Progenitor cell of endocrine pancreas (in vitro differentiated cells): ENCODE data around the gene TCTN2. TPM values are rescaled to one million over a fixed set of nuclear protein-coding genes. Genes with fewer than 3 reads are reported as not detected.

ENCODE experiments used
- DNase-seq: peaks from one replicate; pipeline ENCODE4 v3.0.0; 2021; ENCODE audit warnings: low spot score; ENCODE audit not compliant: unreplicated experiment
- H3K27ac Mint-ChIP-seq: 2 replicates; pipeline ENCODE4 v1.8.0; 2021; ENCODE audit warnings: mild to moderate bottlenecking, moderate library complexity, mixed read lengths
- H3K27me3 Mint-ChIP-seq: 2 replicates; pipeline ENCODE4 v1.8.0; 2021; ENCODE audit warnings: mixed read lengths
- H3K36me3 Mint-ChIP-seq: 2 replicates; pipeline ENCODE4 v1.8.0; 2022; ENCODE audit warnings: mixed read lengths; ENCODE audit not compliant: insufficient read depth
- H3K4me1 Mint-ChIP-seq: 2 replicates; pipeline ENCODE4 v1.8.0; 2021; ENCODE audit warnings: low read depth, mixed read lengths
- H3K4me3 Mint-ChIP-seq: 2 replicates; pipeline ENCODE4 v1.8.0; 2021; ENCODE audit warnings: low read depth, mild to moderate bottlenecking, moderate library complexity, mixed read lengths
- H3K9me3 Mint-ChIP-seq: 2 replicates; pipeline ENCODE4 v1.8.0; 2021; ENCODE audit warnings: low read depth, mixed read lengths
- CTCF ChIP-seq: fragments of 200-600 bp; sonication (generic); IDR thresholded peaks from one replicate; pipeline ENCODE4 v1.5.0; 2021; ENCODE audit warnings: antibody characterized with exemption, mild to moderate bottlenecking; ENCODE audit not compliant: unreplicated experiment
- total RNA-seq: library from RNA; stranded (reverse); gene quantifications from 2 replicates; pipeline ENCODE4 v1.2.1, GENCODE V29; 2021

The TCTN2 gene
- total RNA-seq, 1 donor from 2014 or later = 37.6 TPM

- H3K9me3 Mint-ChIP-seq = no peaks in the 10 kb centered on the region
- H3K27ac Mint-ChIP-seq = no peak overlapping the region
- H3K27me3 Mint-ChIP-seq = no peaks in the 10 kb centered on the region
- TF ChIP-seq CTCF = no peak
- H3K36me3 Mint-ChIP-seq = peaks cover 19% of the 10 kb centered on the region
- no peak overlapping the region for H3K4me3 Mint-ChIP-seq
- no peaks in the 10 kb centered on the region for H3K4me1 Mint-ChIP-seq
- DNase-seq = no peak
Measured at GRCh38 chr12:123750159-123750656, 79.3 kb downstream of the TCTN2 start.

GRCh38 chr12:123752046-123752445 is 81.1 kb downstream of the TCTN2 start:
- Mint-ChIP-seq H3K4me1 (no peaks in the 10 kb centered on the region), H3K27ac (no peak overlapping the region), H3K36me3 (peaks cover 18% of the 10 kb centered on the region), H3K9me3 (no peaks in the 10 kb centered on the region), H3K27me3 (no peaks in the 10 kb centered on the region), H3K4me3 (no peak overlapping the region)
- no peak for DNase-seq
- TF ChIP-seq CTCF = no peak

GRCh38 chr12:123754041-123754772 is 83.3 kb downstream of the TCTN2 start:
- no peak for TF ChIP-seq CTCF
- Mint-ChIP-seq H3K27ac (no peak overlapping the region), H3K36me3 (peaks cover 18% of the 10 kb centered on the region), H3K4me3 (no peak overlapping the region), H3K27me3 (no peaks in the 10 kb centered on the region), H3K9me3 (no peaks in the 10 kb centered on the region), H3K4me1 (no peaks in the 10 kb centered on the region)
- DNase-seq = no peak

GRCh38 chr12:123757561-123757960 is 86.6 kb downstream of the TCTN2 start:
- Mint-ChIP-seq H3K27me3 (peaks cover 1% of the 10 kb centered on the region), H3K27ac (no peak overlapping the region), H3K4me3 (no peak overlapping the region), H3K36me3 (peaks cover 13% of the 10 kb centered on the region), H3K4me1 (peaks cover 1% of the 10 kb centered on the region), H3K9me3 (no peaks in the 10 kb centered on the region)
- TF ChIP-seq CTCF = no peak
- no peak for DNase-seq

Other genes starting within 250 kb of the TCTN2 start
- 2.8 TPM in 2 replicates for gene RILPL2, start 234.4 kb upstream of the TCTN2 start, total RNA-seq
- gene SNRNP35, start 213.0 kb upstream of the TCTN2 start, total RNA-seq = 29.2 and 29.8 TPM in 2 replicates
- gene RILPL1, start 137.4 kb upstream of the TCTN2 start, total RNA-seq = 25.4 and 26.2 TPM in 2 replicates
- gene TMED2, start 86.6 kb upstream of the TCTN2 start, total RNA-seq = 178 and 188 TPM in 2 replicates
- gene DDX55, start 69.0 kb upstream of the TCTN2 start, total RNA-seq = 33.0 and 33.5 TPM in 2 replicates
- gene EIF2B1, start 37.4 kb upstream of the TCTN2 start, total RNA-seq = 46.8 and 48.4 TPM in 2 replicates
- gene GTF2H3, start 37.3 kb upstream of the TCTN2 start, total RNA-seq = 32.7 and 34.8 TPM in 2 replicates
- gene ATP6V0A2, start 41.2 kb downstream of the TCTN2 start, total RNA-seq = 34.4 and 41.4 TPM in 2 replicates
- 0.47 and 1.0 TPM in 2 replicates for gene DNAH10, start 91.2 kb downstream of the TCTN2 start, total RNA-seq